ENCODE measurements around the gene ZNF385B. TPM values are rescaled to one million over a fixed set of nuclear protein-coding genes. Genes with fewer than 3 reads are reported as not detected.

The ZNF385B gene
- total and polyA plus RNA-seq, 10 of the 15 experiments (the other 5 are each of a cell fraction or from before 2014, with no cell fraction given), result not detected

DNA sequence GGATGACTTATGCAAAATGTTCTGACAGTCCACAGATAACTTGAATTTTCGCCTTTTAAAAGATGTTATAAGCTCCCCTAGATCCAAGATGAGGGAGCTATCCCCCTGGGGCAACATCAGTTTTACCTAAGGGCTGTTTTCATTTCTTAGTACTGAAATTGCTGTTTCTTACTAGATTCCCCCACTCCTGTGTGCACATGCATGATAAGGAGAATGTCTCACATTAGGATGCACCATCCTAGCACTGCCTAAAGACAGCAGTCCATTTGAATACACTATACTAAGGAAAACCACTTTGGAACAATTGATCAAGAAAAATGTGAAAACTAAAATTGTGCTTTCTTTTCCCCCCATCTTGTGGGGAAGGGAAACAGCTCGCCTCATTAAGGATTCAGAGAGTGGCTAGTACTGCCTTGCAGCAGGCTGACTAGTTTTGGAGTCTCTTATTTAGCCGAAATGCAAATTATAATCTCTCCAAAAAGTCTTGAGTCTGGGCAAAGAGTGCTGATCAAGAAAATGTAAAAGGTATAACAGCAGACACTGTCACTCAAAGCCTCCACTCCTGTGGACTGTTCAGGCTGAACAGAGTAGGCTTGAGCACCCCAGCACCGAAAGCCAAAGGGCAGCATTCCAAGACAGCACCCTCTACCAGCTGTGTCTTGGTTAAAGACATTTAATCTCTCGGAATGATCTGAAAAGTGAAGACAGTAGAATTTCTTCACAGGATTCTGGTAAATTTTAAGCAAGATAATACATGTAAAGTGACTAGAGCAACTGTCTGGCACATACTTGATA is 65.0 kb downstream of the ZNF385B start (continued):
- TF ChIP-seq, protein P1, sequence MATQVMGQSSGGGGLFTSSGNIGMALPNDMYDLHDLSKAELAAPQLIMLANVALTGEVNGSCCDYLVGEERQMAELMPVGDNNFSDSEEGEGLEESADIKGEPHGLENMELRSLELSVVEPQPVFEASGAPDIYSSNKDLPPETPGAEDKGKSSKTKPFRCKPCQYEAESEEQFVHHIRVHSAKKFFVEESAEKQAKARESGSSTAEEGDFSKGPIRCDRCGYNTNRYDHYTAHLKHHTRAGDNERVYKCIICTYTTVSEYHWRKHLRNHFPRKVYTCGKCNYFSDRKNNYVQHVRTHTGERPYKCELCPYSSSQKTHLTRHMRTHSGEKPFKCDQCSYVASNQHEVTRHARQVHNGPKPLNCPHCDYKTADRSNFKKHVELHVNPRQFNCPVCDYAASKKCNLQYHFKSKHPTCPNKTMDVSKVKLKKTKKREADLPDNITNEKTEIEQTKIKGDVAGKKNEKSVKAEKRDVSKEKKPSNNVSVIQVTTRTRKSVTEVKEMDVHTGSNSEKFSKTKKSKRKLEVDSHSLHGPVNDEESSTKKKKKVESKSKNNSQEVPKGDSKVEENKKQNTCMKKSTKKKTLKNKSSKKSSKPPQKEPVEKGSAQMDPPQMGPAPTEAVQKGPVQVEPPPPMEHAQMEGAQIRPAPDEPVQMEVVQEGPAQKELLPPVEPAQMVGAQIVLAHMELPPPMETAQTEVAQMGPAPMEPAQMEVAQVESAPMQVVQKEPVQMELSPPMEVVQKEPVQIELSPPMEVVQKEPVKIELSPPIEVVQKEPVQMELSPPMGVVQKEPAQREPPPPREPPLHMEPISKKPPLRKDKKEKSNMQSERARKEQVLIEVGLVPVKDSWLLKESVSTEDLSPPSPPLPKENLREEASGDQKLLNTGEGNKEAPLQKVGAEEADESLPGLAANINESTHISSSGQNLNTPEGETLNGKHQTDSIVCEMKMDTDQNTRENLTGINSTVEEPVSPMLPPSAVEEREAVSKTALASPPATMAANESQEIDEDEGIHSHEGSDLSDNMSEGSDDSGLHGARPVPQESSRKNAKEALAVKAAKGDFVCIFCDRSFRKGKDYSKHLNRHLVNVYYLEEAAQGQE (IDR thresholded peaks at IDR 0.05; ENCODE audit: low read depth, low read length), result no peak
- TF ChIP-seq SMAD1 (IDR thresholded peaks at IDR 0.05; ENCODE audit: low read depth, partially characterized antibody), result no peak

DNA sequence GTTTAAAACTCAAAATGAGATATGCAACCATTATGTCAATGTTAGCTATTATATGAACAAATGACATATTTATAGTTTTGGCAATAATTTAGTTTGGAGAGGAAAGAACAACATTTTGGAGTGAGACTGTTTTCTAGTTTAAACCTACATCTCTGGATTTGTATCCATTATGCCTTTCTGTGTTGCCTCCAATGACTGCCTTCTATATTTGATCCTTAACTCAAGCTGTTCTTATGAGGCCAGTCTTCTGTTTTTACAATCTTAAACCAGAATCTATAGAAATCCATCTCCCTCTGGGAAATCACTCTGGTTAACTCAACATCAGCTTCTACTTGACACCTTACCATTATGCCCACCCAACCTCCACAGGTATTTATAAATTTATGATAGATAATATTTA is 67.5 kb downstream of the ZNF385B start:
- ATAC-seq (no peak), DNase-seq (ENCODE audit: low read depth, low spot score) (no peak), FAIRE-seq (no peak)
- ChIA-PET POLR2A (no interaction called here), RAD21 (ENCODE audit: unreplicated experiment) (interaction anchor here (0.6 kb wide), 1 partner anchor 333 kb away, joined by 3 read pairs; no protein-coding TSS in a partner anchor), CTCF (interaction anchor here (0.9 kb wide), 1 partner anchor 12 kb away, joined by 3 read pairs; no protein-coding TSS in a partner anchor), SMC1A (ENCODE audit: uncharacterized antibody, unreplicated experiment) (no interaction called here)
- no peak overlapping the region for H3K4me2 ChIP-seq (ENCODE audit: control insufficient read depth, insufficient read depth)
- H3K79me2 ChIP-seq (ENCODE audit: control insufficient read depth, insufficient read depth, low read length), result no peaks in the 10 kb centered on the region
- in situ Hi-C loops (cut with MboI) (no loop called here), intact Hi-C loops (cut with micrococcal nuclease; ENCODE audit: unreplicated experiment) (no loop called here)
- H3K4me3 ChIP-seq, result no peak overlapping the region
- no peak overlapping the region for H3K9ac ChIP-seq (ENCODE audit: control insufficient read depth, insufficient read depth, low read length)
- H3K27me3 ChIP-seq (replicated peaks in 1 of 2; ENCODE audit: control insufficient read depth in 2 of 2, insufficient read depth in 2 of 2, low read length in 1 of 2), result no peaks in the 10 kb centered on the region
- H3K9me3 ChIP-seq (replicated peaks; ENCODE audit: control insufficient read depth, insufficient read depth, low read length), result no peaks in the 10 kb centered on the region
- BruUV-seq (replicated peaks), result no TSS peak
- H2AFZ ChIP-seq (ENCODE audit: control insufficient read depth, low read depth, low read length), result no peak overlapping the region
- no peak overlapping the region for H3K27ac ChIP-seq (ENCODE audit: control insufficient read depth, insufficient read depth)
- no peaks in the 10 kb centered on the region for H3K36me3 ChIP-seq (ENCODE audit: control insufficient read depth in 2 of 2, insufficient read depth in 2 of 2, low read length in 1 of 2)
- TF ChIP-seq MTA3 (IDR thresholded peaks at IDR 0.05; ENCODE audit: borderline replicate concordance, low read length) (no peak), ZNF217 (IDR thresholded peaks at IDR 0.05) (no peak), NBN (IDR thresholded peaks at IDR 0.05) (no peak), JUND (IDR thresholded peaks at IDR 0.05; ENCODE audit: low read depth, low read length) (no peak), SIX5 (IDR thresholded peaks at IDR 0.05; ENCODE audit: low read depth, low read length, severe bottlenecking) (no peak), TAF1 (IDR thresholded peaks at IDR 0.05; ENCODE audit: borderline replicate concordance, low read depth, low read length) (no peak)
- TF ChIP-seq, protein P2, sequence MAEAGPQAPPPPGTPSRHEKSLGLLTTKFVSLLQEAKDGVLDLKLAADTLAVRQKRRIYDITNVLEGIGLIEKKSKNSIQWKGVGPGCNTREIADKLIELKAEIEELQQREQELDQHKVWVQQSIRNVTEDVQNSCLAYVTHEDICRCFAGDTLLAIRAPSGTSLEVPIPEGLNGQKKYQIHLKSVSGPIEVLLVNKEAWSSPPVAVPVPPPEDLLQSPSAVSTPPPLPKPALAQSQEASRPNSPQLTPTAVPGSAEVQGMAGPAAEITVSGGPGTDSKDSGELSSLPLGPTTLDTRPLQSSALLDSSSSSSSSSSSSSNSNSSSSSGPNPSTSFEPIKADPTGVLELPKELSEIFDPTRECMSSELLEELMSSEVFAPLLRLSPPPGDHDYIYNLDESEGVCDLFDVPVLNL (IDR thresholded peaks at IDR 0.05; ENCODE audit: low read depth, low read length), result no peak
- no peaks in the 10 kb centered on the region for H4K20me1 ChIP-seq (ENCODE audit: control insufficient read depth, insufficient read depth)
- H3K4me1 ChIP-seq (ENCODE audit: control insufficient read depth, insufficient read depth, low read length), result no peaks in the 10 kb centered on the region
